ENCODE data around the gene PHACTR3.
"Not testable (repeated sequence)": the region's sequence is repeated elsewhere in the genome, so short reads cannot be mapped to it uniquely, and the experiment has no call there.

PHACTR3 gene

DNA sequence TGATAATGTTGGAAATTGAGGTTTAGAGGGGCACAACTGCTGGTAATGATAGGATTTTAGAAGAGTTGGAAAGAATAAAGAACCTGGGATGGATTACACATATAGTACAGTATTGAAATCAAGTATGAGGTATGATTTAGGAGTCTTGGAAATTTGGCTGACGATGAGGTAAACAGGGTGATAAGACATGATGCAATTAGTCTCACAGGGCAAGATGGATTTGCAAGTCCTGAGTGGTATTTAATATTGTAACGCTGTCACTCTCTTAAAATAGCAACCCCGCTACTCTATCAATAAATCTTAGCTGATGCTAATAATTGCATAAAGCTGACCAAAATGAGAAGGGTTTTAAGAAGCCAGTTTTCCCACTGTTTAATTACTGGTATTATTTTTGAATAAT is 258.7 kb downstream of the PHACTR3 start:
- DNase-seq (ENCODE audit: low read depth): no peak

DNA sequence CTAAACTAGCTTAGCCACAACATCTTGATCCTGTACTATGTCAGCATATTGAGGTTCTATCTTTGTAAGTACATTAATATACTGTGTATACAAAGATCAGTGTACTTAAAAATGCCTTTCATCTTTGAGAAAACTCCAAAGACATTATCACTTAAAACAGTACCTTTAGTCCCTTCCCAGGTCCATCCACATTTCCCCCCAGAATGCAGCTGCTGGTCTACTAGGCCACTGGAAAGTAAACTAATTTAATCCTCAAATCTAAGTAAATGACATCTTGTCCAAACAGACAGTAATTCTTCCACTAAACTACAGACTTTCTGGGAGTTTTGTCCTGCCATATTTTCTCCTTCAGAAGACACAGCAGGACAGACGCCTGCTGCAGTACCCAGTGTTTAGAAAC is 260.4 kb downstream of the PHACTR3 start:
- DNase-seq (ENCODE audit: low read depth): no peak

DNA sequence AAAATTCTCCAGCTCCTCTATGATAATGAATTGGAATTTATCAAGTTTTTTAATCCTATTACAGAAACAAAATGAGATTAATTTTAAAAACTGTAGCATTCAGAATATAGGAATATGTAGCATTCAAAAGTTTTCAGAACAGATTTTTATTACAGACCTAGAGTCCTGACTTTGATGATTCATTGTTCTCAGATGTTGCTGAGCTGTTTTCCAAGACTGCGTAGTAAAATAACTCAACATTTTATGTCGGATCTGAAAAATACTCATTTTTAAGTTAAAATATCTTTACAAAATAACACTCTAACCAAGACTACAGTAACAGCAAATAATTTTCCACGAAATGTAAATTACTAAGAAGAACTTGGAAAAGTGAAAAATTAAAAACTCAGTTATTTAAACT is 262.0 kb downstream of the PHACTR3 start:
- DNase-seq (ENCODE audit: low read depth): no peak

DNA sequence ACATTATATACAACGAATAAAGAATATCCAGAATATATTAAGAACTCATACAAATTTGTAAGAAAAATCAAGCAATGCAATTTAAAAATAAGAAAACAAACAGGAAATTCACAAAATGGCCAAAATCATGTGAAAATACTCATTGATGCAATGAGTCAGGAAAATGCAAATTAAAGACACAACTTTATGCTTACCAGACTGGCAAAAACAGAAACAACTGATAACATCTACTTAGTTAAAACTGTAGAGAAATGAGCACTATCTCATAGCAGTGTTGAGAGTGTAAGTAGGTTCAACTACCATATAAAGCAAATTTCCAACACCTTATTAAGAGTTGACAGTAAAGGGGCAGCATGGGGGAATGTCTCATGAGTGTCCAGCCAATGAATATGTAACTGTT is 266.8 kb downstream of the PHACTR3 start:
- no peak for DNase-seq (ENCODE audit: low read depth)

DNA sequence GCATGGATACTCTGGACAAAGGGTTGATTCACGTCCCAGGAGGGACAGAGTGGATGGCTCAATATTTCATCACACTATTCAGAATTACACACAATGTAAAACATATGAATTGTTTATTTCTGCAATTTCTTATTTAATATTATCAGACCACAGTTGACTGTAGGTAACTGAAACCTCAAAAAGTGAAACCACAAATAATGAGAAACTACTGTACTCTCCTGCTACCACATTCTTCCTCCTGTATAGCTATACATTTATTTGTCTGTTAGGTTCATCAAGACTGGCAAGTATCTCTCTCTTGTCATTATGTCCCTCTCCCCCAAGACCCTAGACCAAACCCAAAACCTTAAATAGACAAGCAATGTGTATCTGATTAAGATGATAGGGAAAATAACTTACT is 269.1 kb downstream of the PHACTR3 start:
- no peak for DNase-seq (ENCODE audit: low read depth)

DNA sequence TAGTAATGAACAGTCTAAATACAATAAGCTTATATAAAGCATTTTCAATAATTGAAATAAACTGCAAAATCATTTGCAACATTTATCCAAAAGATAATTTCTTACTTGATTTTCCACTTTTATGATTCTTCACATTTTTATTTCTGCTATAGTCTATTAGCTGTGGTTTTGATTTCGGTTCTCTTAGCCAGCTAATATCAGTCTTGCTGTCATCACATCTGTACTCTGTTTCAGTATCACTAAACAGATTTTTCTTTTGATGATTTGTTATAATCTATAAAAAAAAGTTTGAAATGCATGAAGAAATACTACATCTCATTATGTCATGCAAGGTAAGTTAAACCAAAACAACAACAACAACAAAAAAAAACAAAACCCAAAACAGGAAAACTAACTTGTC is 275.9 kb downstream of the PHACTR3 start:
- DNase-seq (ENCODE audit: low read depth): no peak

DNA sequence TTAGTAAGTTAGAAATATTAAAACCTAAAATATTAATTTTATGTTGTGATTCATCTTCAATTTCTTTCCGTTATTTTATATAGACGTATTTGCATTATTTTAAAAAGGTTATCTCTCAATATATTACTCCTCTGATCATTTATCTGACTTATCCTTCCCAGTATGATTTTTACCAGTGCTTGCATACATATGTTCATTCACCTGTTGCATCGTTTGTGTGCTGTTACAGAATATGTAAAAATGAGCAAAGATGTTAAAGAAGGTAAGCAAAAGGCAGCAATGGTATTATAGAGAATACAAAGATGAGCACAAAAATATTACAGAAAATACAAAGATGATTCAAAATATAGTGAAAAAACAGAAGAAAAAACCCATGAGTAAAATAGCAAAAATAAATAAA is 280.2 kb downstream of the PHACTR3 start:
- no peak for DNase-seq (ENCODE audit: low read depth)

DNA sequence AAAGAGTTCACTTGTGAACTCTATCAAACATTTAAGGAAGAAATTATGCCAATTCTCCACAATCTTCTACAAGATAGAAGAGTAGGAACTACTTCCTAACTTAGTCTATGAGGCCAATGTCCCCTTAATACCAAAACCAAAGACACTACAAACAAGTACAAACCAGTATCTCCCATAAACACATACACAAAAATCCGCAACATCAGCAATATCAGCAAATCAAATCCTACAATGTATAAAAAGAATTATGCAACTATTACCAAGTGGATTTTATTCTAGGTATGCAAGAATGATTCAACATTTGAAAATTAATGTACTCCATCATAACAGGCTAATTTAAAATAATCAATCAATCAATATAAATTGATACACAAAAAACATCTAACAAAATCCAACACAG is 283.7 kb downstream of the PHACTR3 start:
- DNase-seq (ENCODE audit: low read depth): no peak

DNA sequence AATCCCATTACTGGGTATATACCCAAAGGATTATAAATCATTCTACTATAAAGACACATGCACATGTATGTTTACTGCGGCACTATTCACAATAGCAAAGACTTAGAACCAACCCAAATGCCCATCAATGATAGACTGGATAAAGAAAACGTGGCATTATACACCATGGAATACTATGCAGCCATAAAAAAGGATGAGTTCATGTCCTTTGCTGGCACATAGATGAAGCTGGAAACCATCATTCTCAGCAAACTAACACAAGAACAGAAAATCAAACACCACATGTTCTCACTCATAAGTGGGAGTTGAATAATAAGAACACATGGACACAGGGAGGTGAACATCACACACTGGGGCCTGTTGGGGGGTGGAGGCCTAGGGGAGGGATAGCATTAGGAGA is 285.7 kb downstream of the PHACTR3 start:
- DNase-seq (ENCODE audit: low read depth): not testable (repeated sequence)

DNA sequence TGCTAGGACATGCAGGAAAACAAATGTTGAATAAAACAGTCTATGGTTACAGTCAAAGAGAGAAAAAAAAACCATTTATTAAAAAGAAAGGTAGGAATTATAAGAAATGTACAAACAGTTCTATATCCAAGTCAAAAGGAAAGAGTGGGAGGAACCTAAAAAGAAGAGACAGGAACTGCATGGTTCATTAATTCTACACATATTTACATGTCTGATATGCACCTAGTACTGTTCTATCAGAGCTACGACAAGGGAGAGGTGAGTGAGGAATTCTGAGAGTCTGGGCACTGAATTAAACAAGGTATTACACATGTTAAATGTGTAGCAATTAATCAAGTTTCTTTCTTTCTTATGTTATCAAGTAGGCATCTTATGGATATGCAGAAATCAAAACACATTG is 287.2 kb downstream of the PHACTR3 start:
- no peak for DNase-seq (ENCODE audit: low read depth)

DNA sequence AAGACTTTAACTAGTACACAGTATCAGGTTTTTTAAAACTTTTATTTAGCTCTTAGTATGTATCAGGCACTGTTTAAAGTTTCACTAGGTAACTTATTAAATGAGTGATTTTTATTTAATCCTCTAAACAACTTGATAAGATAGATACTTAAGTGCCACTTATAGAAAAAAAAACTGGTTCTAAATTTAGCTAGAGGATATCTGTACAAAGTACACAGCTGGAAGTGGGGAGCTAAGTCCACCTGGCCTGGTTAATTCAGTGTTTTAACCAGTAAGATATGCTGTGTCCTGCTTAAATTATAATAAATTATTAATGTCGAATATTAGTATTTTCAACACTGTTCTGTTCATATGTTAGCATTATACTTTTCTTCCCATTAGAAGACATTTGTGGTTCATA is 291.6 kb downstream of the PHACTR3 start:
- DNase-seq (ENCODE audit: low read depth): no peak

Measured in GM04503 (cell line).